Fibroblast of villous mesenchyme (primary cell): ENCODE measurements around the gene SUPT16H. TPM values are rescaled to one million over a fixed set of nuclear protein-coding genes. Genes with fewer than 3 reads are reported as not detected.
A peak's percentile ranks its signal among the peaks of the same experiment; 100 is the strongest.

Experiments
- DNase-seq: peaks from one replicate; pipeline ENCODE4 v3.0.0-alpha.2; 2010; ENCODE audit warnings: low read depth
- H3K4me3 ChIP-seq: 2 replicates; pipeline ENCODE4 v1.5.1; 2011; ENCODE audit warnings: low read depth, mild to moderate bottlenecking, low read length
- CTCF ChIP-seq: IDR thresholded peaks from 2 replicates; pipeline ENCODE4 v1.5.1; 2012; ENCODE audit warnings: low read depth, mild to moderate bottlenecking, low read length; ENCODE audit not compliant: insufficient read depth
- total RNA-seq: library from RNA; depleted of rRNA; stranded (reverse); fragments of >200 nt; gene quantifications from 2 replicates; pipeline ENCODE4 v1.2.3, GENCODE V29; 2012

The SUPT16H gene
- total RNA-seq = 65.7 and 87.7 TPM in 2 replicates

GRCh38 chr14:21383848-21384493, at the start of gene SUPT16H:
Gene SUPT16H, minus strand, starts transcription at chr14:21384019. Its CDS starts 92 bp downstream, at chr14:21383927.
- peak; percentile 97 for DNase-seq
- peak within 1 kb of the TSS; percentile 71 for H3K4me3 ChIP-seq
- no peak for TF ChIP-seq CTCF

GRCh38 chr14:21431126-21431525, 47.3 kb upstream of the SUPT16H start:
- no peak for DNase-seq
- no peak overlapping the region for H3K4me3 ChIP-seq
- no peak for TF ChIP-seq CTCF

- no peak for DNase-seq
Measured at GRCh38 chr14:21428930-21429329, 45.1 kb upstream of the SUPT16H start.

GRCh38 chr14:21426692-21427091, 42.9 kb upstream of the SUPT16H start:
- H3K4me3 ChIP-seq = no peak overlapping the region
- no peak for DNase-seq
- TF ChIP-seq CTCF = no peak

More at GRCh38 chr14:21428930-21429329, 45.1 kb upstream of the SUPT16H start:
- no peak for TF ChIP-seq CTCF
- H3K4me3 ChIP-seq = no peak overlapping the region

- no peak overlapping the region for H3K4me3 ChIP-seq
- DNase-seq = no peak
- no peak for TF ChIP-seq CTCF
Measured at GRCh38 chr14:21419528-21419927, 35.7 kb upstream of the SUPT16H start.

- no peak for DNase-seq
- TF ChIP-seq CTCF = no peak
- H3K4me3 ChIP-seq = no peak overlapping the region
Measured at GRCh38 chr14:21415329-21415728, 31.5 kb upstream of the SUPT16H start.

GRCh38 chr14:21414137-21414631, 30.4 kb upstream of the SUPT16H start:
- DNase-seq = no peak
- no peak overlapping the region for H3K4me3 ChIP-seq
- no peak for TF ChIP-seq CTCF
